Transverse colon (tissue), 3 donors: ENCODE results near the gene RBM24.

Experiments
- POLR2A ChIP-seq: fragments of 450-650 bp; IDR thresholded peaks from one replicate; pipeline ENCODE4 v1.6.1; 2016; ENCODE audit warnings: antibody characterized with exemption, mild to moderate bottlenecking, moderate library complexity
- TF ChIP-seq, protein P1 (sequence below), 5 experiments: fragments of 200-600 bp in 3 of 5; fragments of 450-650 bp in 2 of 5; sonication (generic) in 3 of 5; IDR thresholded peaks; 1 replicate in 2 of 5; 2 replicates in 3 of 5; pipeline ENCODE4 v1.5.1; 2016 to 2017; ENCODE audit warnings: antibody characterized with exemption in 5 of 5, inconsistent platforms in 3 of 5, mild to moderate bottlenecking in 2 of 5, moderate library complexity in 1 of 5

DNA sequence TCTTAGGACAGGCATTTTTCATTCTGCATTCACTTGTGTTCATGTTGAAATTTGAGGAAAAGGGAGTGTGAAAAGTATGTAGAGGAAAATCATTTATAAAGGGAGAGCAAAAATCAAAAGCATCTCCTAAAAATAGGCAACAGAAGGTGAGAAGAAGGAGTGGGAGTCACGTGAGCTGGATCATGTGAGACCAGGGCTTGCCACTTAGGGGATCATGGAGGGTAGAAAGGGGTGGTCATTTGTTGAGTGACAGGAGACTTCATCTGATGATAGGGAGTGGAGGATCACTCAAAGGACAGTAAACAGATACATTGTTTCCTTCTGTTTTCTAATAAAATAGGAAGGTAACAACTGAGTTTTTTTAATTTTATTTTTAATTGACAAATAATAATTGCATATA, 17.1 kb downstream of the RBM24 start:
- TF ChIP-seq, protein P1, sequence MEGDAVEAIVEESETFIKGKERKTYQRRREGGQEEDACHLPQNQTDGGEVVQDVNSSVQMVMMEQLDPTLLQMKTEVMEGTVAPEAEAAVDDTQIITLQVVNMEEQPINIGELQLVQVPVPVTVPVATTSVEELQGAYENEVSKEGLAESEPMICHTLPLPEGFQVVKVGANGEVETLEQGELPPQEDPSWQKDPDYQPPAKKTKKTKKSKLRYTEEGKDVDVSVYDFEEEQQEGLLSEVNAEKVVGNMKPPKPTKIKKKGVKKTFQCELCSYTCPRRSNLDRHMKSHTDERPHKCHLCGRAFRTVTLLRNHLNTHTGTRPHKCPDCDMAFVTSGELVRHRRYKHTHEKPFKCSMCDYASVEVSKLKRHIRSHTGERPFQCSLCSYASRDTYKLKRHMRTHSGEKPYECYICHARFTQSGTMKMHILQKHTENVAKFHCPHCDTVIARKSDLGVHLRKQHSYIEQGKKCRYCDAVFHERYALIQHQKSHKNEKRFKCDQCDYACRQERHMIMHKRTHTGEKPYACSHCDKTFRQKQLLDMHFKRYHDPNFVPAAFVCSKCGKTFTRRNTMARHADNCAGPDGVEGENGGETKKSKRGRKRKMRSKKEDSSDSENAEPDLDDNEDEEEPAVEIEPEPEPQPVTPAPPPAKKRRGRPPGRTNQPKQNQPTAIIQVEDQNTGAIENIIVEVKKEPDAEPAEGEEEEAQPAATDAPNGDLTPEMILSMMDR (IDR thresholded peaks at IDR 0.05) = no peak
- TF ChIP-seq POLR2A = no peak
